DND-41 (cell line): ENCODE measurements around the gene RPIA.

Source experiments
- CTCF ChIP-seq: IDR thresholded peaks from 2 replicates; pipeline ENCODE4 v1.5.1; 2012; ENCODE audit warnings: borderline replicate concordance, low read length, moderate library complexity, mild to moderate bottlenecking; ENCODE audit not compliant: poor library complexity, severe bottlenecking; ENCODE audit errors: extremely low read depth
- EZH2 ChIP-seq: IDR thresholded peaks from 3 replicates; pipeline ENCODE4 v1.6.1; 2012; ENCODE audit warnings: borderline replicate concordance, low read depth, mild to moderate bottlenecking, moderate library complexity, low read length, inconsistent platforms; ENCODE audit not compliant: severe bottlenecking

- TF ChIP-seq CTCF (no peak), EZH2 (no peak)
Measured at GRCh38 chr2:88658881-88659537, 32.5 kb upstream of the RPIA start.
